Sigmoid colon (tissue), 7 donors: Measurements from ENCODE around the gene EML4. TPM values are rescaled to one million over a fixed set of nuclear protein-coding genes. Genes with fewer than 3 reads are reported as not detected.

Source experiments
- DNase-seq: peaks from one replicate; pipeline ENCODE4 v3.0.0-alpha.2; 2019
- H3K27ac ChIP-seq, 4 donors: fragments of 200-600 bp; sonication (generic); one replicate each; pipeline ENCODE4 v1.5.1; 2016 to 2019; ENCODE audit warnings: mild to moderate bottlenecking in 1 of 4
- H3K27me3 ChIP-seq, 3 donors: fragments of 200-600 bp; sonication (generic); one replicate each; pipeline ENCODE4 v1.5.1; 2019; ENCODE audit warnings: mild to moderate bottlenecking in 1 of 3
- H3K36me3 ChIP-seq, 4 donors: fragments of 200-600 bp; sonication (generic); one replicate each; pipeline ENCODE4 v1.5.1; 2016 to 2019
- H3K4me1 ChIP-seq, 4 donors: fragments of 200-600 bp; sonication (generic); one replicate each; pipeline ENCODE4 v1.5.1; 2017 to 2019
- H3K4me3 ChIP-seq, 4 donors: fragments of 200-600 bp; sonication (generic); one replicate each; pipeline ENCODE4 v1.5.1; 2017 to 2019; ENCODE audit warnings: mild to moderate bottlenecking in 2 of 4, moderate library complexity in 1 of 4
- H3K9me3 ChIP-seq, 4 donors: fragments of 200-600 bp in 3 of 4; sonication (generic) in 3 of 4; one replicate each; pipeline versions ENCODE4 v1.5.1 to v1.6.1; 2013 to 2019
- EP300 ChIP-seq, 4 donors: sonication (generic); formaldehyde crosslinking; IDR thresholded peaks; one replicate each; pipeline ENCODE4 v1.6.1; 2017; ENCODE audit warnings: antibody characterized with exemption in 4 of 4
- POLR2A ChIP-seq, 2 donors: fragments of 450-650 bp; IDR thresholded peaks; one replicate each; pipeline ENCODE4 v1.6.1; 2016; ENCODE audit warnings: antibody characterized with exemption in 2 of 2, mild to moderate bottlenecking in 2 of 2, moderate library complexity in 2 of 2
- POLR2AphosphoS5 ChIP-seq, 4 donors: sonication (generic); formaldehyde crosslinking; IDR thresholded peaks; one replicate each; pipeline ENCODE4 v1.6.1; 2017; ENCODE audit warnings: antibody characterized with exemption in 4 of 4
- WGBS, 2 donors: extraction: QIAGEN DNeasy Blood & Tissue Kit; methylation state at CpG; one replicate each; pipeline ENCODE4 v1.1.7; 2013; 5-methylcytosine and 5-hydroxymethylcytosine counted together
- intact Hi-C: fragments of 100-400 bp; cut with DNase I; formaldehyde crosslinking; loops from one replicate; pipeline ENCODE4 v1.15.1; 2023
- polyA plus RNA-seq, 3 donors: library from polyadenylated mRNA; stranded (reverse); fragments of 200-250 nt; gene quantifications; one replicate each; pipeline ENCODE4 v1.2.3, GENCODE V29; 2013
- total RNA-seq, 4 donors: library from RNA; depleted of rRNA; stranded (reverse); fragments of >200 nt; gene quantifications; one replicate each; pipeline ENCODE4 v1.1.0, GENCODE V29; 2016
- TF ChIP-seq, protein P1 (sequence below), 4 experiments: fragments of 450-650 bp in 3 of 4; fragments of 200-600 bp in 1 of 4; IDR thresholded peaks; one replicate each; pipeline ENCODE4 v1.5.1; 2016 to 2019; ENCODE audit warnings: antibody characterized with exemption in 4 of 4, mild to moderate bottlenecking in 3 of 4, moderate library complexity in 2 of 4
- donor health status: healthy with polysubstance abuse.
- donor health status: Bipolar disorder and iron deficiency.
- donor health status: healthy.

EML4 gene
- total and polyA plus RNA-seq, 7 donors: 16.1 to 27.8 (median 17.8) TPM

DNA sequence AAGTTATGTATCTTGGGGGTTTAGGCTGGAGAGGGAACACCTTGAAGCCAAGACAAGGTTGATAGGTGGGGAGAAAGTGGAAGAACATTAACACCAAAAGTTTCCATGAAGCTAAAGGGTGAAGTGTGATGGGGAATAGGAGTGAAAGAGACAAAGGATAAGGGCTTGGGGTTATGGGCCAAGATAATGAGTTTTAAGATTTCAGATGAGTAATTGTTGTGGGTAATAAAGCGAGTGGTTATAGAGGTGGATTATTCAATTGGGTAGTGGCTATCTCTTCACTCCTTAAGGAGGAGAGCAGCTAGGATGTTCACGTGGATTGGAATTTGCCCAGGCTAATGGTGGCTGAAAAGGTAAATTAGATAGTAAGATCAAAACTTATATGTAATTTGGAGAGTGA lies 29.8 kb downstream of the EML4 start:
- Histone ChIP-seq H3K4me1 (peaks cover 0 to 27% (median 8%) of the 10 kb centered on the region in 4 donors), H3K27me3 (no peaks in the 10 kb centered on the region), H3K27ac (no peak overlapping the region), H3K9me3 (no peaks in the 10 kb centered on the region), H3K36me3 (no peaks in the 10 kb centered on the region), H3K4me3 (no peak overlapping the region)
- 68 to 87% methylated on average over 2 of the region's 2 CpGs for WGBS, 2 donors
- intact Hi-C loops: no loop called here
- DNase-seq: no peak
- TF ChIP-seq, protein P1, sequence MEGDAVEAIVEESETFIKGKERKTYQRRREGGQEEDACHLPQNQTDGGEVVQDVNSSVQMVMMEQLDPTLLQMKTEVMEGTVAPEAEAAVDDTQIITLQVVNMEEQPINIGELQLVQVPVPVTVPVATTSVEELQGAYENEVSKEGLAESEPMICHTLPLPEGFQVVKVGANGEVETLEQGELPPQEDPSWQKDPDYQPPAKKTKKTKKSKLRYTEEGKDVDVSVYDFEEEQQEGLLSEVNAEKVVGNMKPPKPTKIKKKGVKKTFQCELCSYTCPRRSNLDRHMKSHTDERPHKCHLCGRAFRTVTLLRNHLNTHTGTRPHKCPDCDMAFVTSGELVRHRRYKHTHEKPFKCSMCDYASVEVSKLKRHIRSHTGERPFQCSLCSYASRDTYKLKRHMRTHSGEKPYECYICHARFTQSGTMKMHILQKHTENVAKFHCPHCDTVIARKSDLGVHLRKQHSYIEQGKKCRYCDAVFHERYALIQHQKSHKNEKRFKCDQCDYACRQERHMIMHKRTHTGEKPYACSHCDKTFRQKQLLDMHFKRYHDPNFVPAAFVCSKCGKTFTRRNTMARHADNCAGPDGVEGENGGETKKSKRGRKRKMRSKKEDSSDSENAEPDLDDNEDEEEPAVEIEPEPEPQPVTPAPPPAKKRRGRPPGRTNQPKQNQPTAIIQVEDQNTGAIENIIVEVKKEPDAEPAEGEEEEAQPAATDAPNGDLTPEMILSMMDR (IDR thresholded peaks at IDR 0.05): no peak
- no peak for TF ChIP-seq POLR2AphosphoS5 (IDR thresholded peaks at IDR 0.05)
- TF ChIP-seq EP300 (IDR thresholded peaks at IDR 0.05): no peak
- no peak for TF ChIP-seq POLR2A (IDR thresholded peaks at IDR 0.05)

- Histone ChIP-seq H3K9me3 (no peaks in the 10 kb centered on the region), H3K36me3 (no peaks in the 10 kb centered on the region), H3K4me1 (peaks cover 0 to 25% (median 8%) of the 10 kb centered on the region in 4 donors), H3K27me3 (no peaks in the 10 kb centered on the region), H3K4me3 (no peak overlapping the region), H3K27ac (no peak overlapping the region)
- 93 to 95% methylated on average over 5 of the region's 5 CpGs for WGBS, 2 donors
- no peak for DNase-seq
- intact Hi-C loops: no loop called here
- TF ChIP-seq POLR2A (IDR thresholded peaks at IDR 0.05): no peak
- TF ChIP-seq, protein P1 (IDR thresholded peaks at IDR 0.05): no peak
- no peak for TF ChIP-seq POLR2AphosphoS5 (IDR thresholded peaks at IDR 0.05)
- no peak for TF ChIP-seq EP300 (IDR thresholded peaks at IDR 0.05)
Observed at GRCh38 chr2:42199626-42200025, 30.5 kb downstream of the EML4 start.

- peaks cover 0 to 20% (median 8%) of the 10 kb centered on the region in 4 donors for H3K4me1 ChIP-seq
- no peak for TF ChIP-seq EP300 (IDR thresholded peaks at IDR 0.05)
- TF ChIP-seq POLR2AphosphoS5 (IDR thresholded peaks at IDR 0.05): no peak
- TF ChIP-seq, protein P1 (IDR thresholded peaks at IDR 0.05): no peak
- no peak for TF ChIP-seq POLR2A (IDR thresholded peaks at IDR 0.05)
- H3K27ac ChIP-seq: no peak overlapping the region
- no peak overlapping the region for H3K4me3 ChIP-seq
- DNase-seq: no peak
- no peaks in the 10 kb centered on the region for H3K9me3 ChIP-seq
- H3K36me3 ChIP-seq: no peaks in the 10 kb centered on the region
- no peaks in the 10 kb centered on the region for H3K27me3 ChIP-seq
- WGBS, 2 donors: 83 to 90% methylated on average over 5 of the region's 5 CpGs
- intact Hi-C loops: no loop called here
Observed at GRCh38 chr2:42200926-42201855, 32.0 kb downstream of the EML4 start.

- DNase-seq: no peak
- 95 to 96% methylated on average over 2 of the region's 2 CpGs for WGBS, 2 donors
- TF ChIP-seq POLR2AphosphoS5 (IDR thresholded peaks at IDR 0.05) (no peak), EP300 (IDR thresholded peaks at IDR 0.05) (no peak), POLR2A (IDR thresholded peaks at IDR 0.05) (no peak)
- TF ChIP-seq, protein P1 (IDR thresholded peaks at IDR 0.05): no peak
Observed at GRCh38 chr2:42202634-42203008, 33.5 kb downstream of the EML4 start.

More at GRCh38 chr2:42202634-42203008, 33.5 kb downstream of the EML4 start:
- no peaks in the 10 kb centered on the region for H3K36me3 ChIP-seq
- H3K9me3 ChIP-seq: no peaks in the 10 kb centered on the region
- H3K27ac ChIP-seq: no peak overlapping the region
- intact Hi-C loops: no loop called here
- H3K4me1 ChIP-seq: peaks cover 0 to 16% (median 8%) of the 10 kb centered on the region in 4 donors
- no peaks in the 10 kb centered on the region for H3K27me3 ChIP-seq
- no peak overlapping the region for H3K4me3 ChIP-seq
